ENCODE results near the gene FMO3. TPM values are rescaled to one million over a fixed set of nuclear protein-coding genes. Genes with fewer than 3 reads are reported as not detected.

FMO3 gene
- not detected in 2 replicates for total RNA-seq (2014; rRNA removed; shearing (Covaris generic))

DNA sequence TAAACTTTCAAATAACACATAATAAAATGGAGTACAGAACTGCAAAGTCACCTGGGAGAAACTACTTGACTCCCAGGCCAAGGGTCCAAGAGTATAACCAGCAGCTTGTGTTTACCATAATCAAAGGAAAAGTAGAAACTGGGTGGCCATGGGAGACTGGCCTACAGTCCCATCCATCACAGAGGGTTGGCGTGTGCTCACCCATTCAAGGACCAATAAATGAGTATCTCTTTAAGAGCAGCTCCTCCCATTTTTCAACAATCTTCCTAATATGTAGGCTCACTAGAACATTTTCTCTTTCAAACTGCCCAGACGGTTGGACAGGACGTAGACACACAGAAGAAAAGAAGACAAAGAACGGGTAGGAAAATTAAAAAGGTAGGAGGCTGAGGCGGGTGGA lies at the start of gene FMO3:
FMO3 (plus strand) TSS at position 302 of the 400 bp plus-strand sequence. CDS start 1,754 bp downstream, outside the sequence.

Small RNAs within 50 kb of the gene (small RNA-seq; reads per million reads assigned to genes)
- gene MIR1295A: not detected

Other genes with a start within 250 kb of the FMO3 start
- not detected in 2 replicates for gene MROH9, start 155.4 kb upstream of the FMO3 start, total RNA-seq (2014; rRNA removed; shearing (Covaris generic))
- not detected in 2 replicates for gene FMO2, start 94.4 kb downstream of the FMO3 start, total RNA-seq (2014; rRNA removed; shearing (Covaris generic))
- gene FMO1, start 157.6 kb downstream of the FMO3 start, total RNA-seq (2014; rRNA removed; shearing (Covaris generic)): not detected in 2 replicates
- gene FMO4, start 223.3 kb downstream of the FMO3 start, total RNA-seq (2014; rRNA removed; shearing (Covaris generic)): 0.72 and 1.5 TPM in 2 replicates